Gastroesophageal sphincter (tissue), 3 donors: Measurements from ENCODE around the gene LMF1.

Experiments used
- CTCF ChIP-seq, 4 experiments: fragments of 200-600 bp in 2 of 4; fragments of 450-650 bp in 2 of 4; sonication (generic) in 1 of 4; IDR thresholded peaks; one replicate each; pipeline ENCODE4 v1.5.1; 2017 to 2019; ENCODE audit warnings: antibody characterized with exemption in 4 of 4, mild to moderate bottlenecking in 2 of 4, moderate library complexity in 2 of 4
- EP300 ChIP-seq: sonication (generic); formaldehyde crosslinking; IDR thresholded peaks from one replicate; pipeline ENCODE4 v1.6.1; 2017; ENCODE audit warnings: antibody characterized with exemption, mild to moderate bottlenecking
- POLR2A ChIP-seq, 2 donors: fragments of 450-650 bp; IDR thresholded peaks; one replicate each; pipeline ENCODE4 v1.6.1; 2017; ENCODE audit warnings: antibody characterized with exemption in 2 of 2, mild to moderate bottlenecking in 2 of 2, moderate library complexity in 1 of 2
- POLR2AphosphoS5 ChIP-seq: sonication (generic); formaldehyde crosslinking; IDR thresholded peaks from one replicate; pipeline ENCODE4 v1.6.1; 2017; ENCODE audit warnings: antibody characterized with exemption

DNA sequence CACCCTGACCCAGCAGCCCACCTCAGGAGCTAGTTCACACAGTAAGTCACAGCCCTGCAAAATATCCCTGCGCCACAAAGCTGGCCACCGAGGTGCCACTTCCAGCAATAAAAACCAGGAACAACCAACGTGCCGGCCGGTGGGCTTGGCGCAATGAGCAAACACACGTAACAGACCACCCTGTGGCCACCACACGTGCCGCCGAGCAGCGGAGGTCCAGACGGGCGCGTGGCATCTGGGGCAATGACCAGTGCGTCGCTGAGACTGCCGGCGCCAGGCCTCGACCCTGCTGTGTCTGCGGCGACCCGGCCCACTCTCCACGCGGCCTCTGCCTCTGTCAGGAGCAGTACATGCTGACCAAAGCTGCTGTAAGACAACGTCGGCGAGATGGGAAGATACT lies 31.5 kb downstream of the LMF1 start:
- TF ChIP-seq CTCF (IDR thresholded peaks at IDR 0.05) (no peak), POLR2AphosphoS5 (no peak), EP300 (no peak), POLR2A (IDR thresholded peaks at IDR 0.05) (no peak)
